Measurements from ENCODE around the gene MT2A.
A peak's percentile ranks its signal among the peaks of the same experiment; 100 is the strongest.

MT2A gene

DNA sequence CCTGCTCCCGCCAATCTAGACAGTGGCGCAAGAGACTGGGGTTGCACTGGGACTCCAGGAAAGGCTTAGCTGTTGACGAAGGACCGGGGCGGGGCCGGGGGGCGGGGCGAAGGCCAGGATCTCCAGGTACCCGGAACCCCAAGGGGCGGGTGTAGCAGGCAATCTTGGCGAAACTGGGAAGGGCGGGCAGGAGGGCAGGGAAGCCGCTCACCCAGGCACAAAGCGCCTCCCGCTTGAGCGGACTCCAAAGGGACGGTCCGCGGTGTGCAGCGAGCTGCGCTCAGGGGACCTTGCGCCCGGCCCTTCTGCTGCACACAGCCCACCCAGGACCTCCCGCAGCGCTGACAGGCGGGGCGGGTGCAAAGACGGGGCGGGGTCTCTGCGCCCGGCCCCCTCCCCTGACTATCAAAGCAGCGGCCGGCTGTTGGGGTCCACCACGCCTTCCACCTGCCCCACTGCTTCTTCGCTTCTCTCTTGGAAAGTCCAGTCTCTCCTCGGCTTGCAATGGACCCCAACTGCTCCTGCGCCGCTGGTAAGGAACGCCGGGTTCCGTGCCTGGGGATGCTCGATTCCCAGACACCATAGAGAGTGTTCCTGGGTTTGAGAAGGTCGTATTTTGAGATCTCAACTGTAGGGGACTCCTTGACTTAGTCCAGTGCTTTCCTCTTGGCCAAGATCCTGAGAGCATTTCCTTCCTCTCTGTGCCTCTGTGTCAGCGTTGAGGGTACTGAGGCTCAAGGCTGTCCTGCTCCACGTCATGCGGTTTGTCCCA lies 49.4 kb downstream of the MT2A start, which contains the start of gene MT1F:
Gene MT1F (plus strand): TSS at position 405 of the 772 bp plus-strand sequence. CDS start 100 bp downstream, at position 505.
- in situ Hi-C loops (cut with MboI; ENCODE audit: low pct_unique_long_range_greater_than_20kb, low sequenced_read_pairs), result no loop called here
- DNase-seq, result peak; percentile 86

DNA sequence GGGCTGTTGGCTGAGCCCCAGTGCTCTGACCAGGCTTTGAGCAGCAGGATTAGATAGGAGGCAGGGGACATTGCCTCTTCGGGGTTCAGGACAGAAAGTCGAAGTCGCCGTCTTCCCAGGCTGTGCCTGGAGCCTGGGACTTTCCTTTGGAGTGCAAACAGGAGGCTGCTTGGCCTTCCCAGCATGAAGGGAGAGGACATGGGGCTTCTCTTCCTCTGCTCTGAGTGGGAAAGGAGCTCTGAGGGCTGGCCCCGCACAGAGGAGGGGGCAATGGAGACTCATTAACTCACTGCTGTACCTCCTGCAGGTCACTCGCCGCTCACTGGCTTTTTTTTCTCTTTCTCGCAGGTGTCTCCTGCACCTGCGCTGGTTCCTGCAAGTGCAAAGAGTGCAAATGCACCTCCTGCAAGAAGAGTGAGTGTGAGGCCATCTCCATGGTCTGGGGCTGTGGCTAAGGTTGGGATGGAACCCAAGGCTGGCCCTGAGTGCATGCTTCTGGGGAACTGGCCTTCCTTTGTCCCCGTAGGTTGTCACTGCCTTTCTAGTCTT lies 50.0 kb downstream of the MT2A start:
- DNase-seq, result no peak
- in situ Hi-C loops (cut with MboI; ENCODE audit: low pct_unique_long_range_greater_than_20kb, low sequenced_read_pairs), result no loop called here
